ACC112 (cell line): Measurements from ENCODE around the gene TSPEAR.
"Not testable (repeated sequence)": the region's sequence is repeated elsewhere in the genome, so short reads cannot be mapped to it uniquely, and the experiment has no call there.

ENCODE experiments used
- H2AFZ ChIP-seq: fragments of 200-600 bp; sonication (generic); one replicate; pipeline ENCODE4 v1.6.0; 2017; ENCODE audit warnings: antibody characterized with exemption, low read length; ENCODE audit not compliant: unreplicated experiment
- H3K27ac ChIP-seq: fragments of 200-600 bp; sonication (generic); 2 replicates; pipeline ENCODE4 v1.5.1; 2014; ENCODE audit warnings: low read depth, mild to moderate bottlenecking, antibody characterized with exemption, low read length, moderate library complexity
- H3K27me3 ChIP-seq: fragments of 200-600 bp; sonication (generic); 2 replicates; pipeline ENCODE4 v1.6.1; 2014; ENCODE audit warnings: mild to moderate bottlenecking, antibody characterized with exemption, low read length, moderate library complexity, mixed read lengths; ENCODE audit not compliant: insufficient read depth
- H3K36me3 ChIP-seq: fragments of 200-600 bp; sonication (generic); 2 replicates; pipeline ENCODE4 v1.6.1; 2016; ENCODE audit warnings: mild to moderate bottlenecking, antibody characterized with exemption, low read length, moderate library complexity, mixed read lengths; ENCODE audit not compliant: insufficient read depth
- H3K4me1 ChIP-seq: fragments of 200-600 bp; sonication (generic); one replicate; pipeline ENCODE4 v1.6.1; 2016; ENCODE audit warnings: low read length, mixed read lengths; ENCODE audit not compliant: insufficient read depth, unreplicated experiment, control insufficient read depth
- H3K4me3 ChIP-seq: fragments of 200-600 bp; sonication (generic); 2 replicates; pipeline ENCODE4 v1.5.1; 2014; ENCODE audit warnings: mild to moderate bottlenecking, low read depth, low read length
- H3K79me2 ChIP-seq: fragments of 200-600 bp; sonication (generic); one replicate; pipeline ENCODE4 v1.6.0; 2016; ENCODE audit warnings: low read length; ENCODE audit not compliant: control insufficient read depth, unreplicated experiment, insufficient read depth

The TSPEAR gene

DNA sequence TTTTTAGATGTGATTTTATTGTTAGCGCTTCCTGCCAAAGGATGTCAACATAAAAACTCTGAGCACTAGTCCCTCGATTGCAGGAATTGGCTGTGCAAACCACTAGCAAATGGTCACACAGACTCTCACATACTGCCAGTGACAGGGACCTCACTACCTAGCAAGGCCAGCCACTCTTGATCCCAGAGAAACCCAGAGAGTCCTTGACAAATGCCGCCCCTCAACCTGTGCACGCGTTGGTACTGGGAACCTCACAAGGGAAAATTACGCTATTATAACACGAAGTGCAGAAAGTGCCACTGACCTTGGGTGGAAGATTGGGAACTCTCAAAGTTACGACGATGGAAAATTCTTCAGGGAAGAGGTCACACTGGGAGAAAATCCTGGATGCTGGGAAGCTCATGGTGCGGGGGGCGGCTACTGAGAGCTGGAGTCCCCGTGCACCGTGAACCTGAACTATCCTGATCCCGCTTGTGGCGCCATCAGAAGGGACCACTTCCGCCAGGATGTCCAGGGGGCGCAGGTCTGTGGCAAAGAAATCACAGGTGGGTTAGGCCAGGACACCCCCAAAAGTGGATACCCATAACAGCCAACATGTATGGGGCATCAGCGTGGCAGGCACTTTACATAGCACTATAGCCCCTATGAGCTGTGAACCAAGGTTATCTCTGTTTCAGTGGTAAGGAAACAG lies 143.7 kb downstream of the TSPEAR start:
- H3K4me3 ChIP-seq, result no peak overlapping the region
- H3K27ac ChIP-seq, result no peak overlapping the region
- H3K27me3 ChIP-seq, result peaks cover 10% of the 10 kb centered on the region; the same call in 1 of the 2 replicates
- H3K4me1 ChIP-seq, result no peaks in the 10 kb centered on the region
- H3K79me2 ChIP-seq, result no peaks in the 10 kb centered on the region
- H2AFZ ChIP-seq, result no peak overlapping the region
- no peaks in the 10 kb centered on the region for H3K36me3 ChIP-seq

DNA sequence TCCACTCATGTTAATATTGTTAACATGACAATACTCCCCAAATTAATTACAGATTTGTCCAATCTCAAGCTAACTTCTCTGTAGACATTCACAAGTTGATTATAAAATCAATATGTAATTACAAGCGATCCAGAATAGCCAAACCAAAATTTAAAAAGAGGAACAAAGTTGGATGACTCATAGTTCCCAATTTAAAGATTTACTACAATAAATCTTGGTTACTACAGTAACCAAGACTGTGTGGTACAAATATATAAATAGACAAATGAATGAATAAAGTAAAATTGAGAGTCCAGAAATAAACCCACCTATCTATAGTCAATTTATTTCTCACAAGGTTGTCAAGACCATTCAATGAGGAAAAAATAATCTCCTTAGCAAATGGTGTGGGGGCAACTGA lies 145.0 kb downstream of the TSPEAR start:
- no peaks in the 10 kb centered on the region for H3K4me1 ChIP-seq
- H3K27ac ChIP-seq, result no peak overlapping the region
- no peaks in the 10 kb centered on the region for H3K36me3 ChIP-seq
- no peak overlapping the region for H3K4me3 ChIP-seq
- peaks cover 10% of the 10 kb centered on the region; the same call in 1 of the 2 replicates for H3K27me3 ChIP-seq
- H3K79me2 ChIP-seq, result no peaks in the 10 kb centered on the region
- no peak overlapping the region for H2AFZ ChIP-seq

DNA sequence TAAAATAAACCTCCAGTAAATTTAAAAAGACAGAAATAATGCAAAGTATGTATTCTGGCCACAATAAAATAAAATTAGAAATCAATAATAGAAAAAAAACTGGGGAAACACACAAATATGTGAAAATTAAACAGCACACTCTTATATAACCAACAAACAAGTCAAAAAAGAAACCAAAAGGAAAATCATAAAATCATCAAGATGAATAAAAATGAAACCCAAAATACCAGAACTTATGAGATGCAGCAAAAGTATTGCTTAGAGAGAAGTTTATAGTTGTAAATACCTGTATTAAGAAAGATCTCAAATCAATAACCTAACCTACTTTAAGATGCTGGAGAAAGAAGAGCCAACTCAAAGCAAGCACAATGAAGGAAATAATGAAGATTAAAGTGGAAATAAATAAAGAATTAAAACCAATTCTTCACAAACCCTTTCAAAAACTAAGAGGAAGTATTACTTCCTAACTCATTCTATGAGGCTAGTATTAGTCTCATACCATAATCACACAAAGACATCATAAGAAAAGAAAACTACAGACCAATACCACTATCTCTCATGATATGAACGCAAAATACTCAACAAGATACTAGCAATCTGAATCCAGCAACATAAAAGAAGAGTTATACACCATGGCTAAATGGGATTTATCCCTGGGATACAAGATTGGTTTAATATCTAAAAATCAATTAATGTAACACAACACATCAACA lies 146.3 kb downstream of the TSPEAR start:
- H3K4me1 ChIP-seq, result no peaks in the 10 kb centered on the region
- H3K27me3 ChIP-seq, result 0 out of 2 replicates have a peak, but pooled peaks cover 10% of the 10 kb centered on the region
- H3K27ac ChIP-seq, result no peak overlapping the region
- H3K36me3 ChIP-seq, result no peaks in the 10 kb centered on the region
- no peak overlapping the region for H2AFZ ChIP-seq
- no peak overlapping the region for H3K4me3 ChIP-seq
- no peaks in the 10 kb centered on the region for H3K79me2 ChIP-seq

DNA sequence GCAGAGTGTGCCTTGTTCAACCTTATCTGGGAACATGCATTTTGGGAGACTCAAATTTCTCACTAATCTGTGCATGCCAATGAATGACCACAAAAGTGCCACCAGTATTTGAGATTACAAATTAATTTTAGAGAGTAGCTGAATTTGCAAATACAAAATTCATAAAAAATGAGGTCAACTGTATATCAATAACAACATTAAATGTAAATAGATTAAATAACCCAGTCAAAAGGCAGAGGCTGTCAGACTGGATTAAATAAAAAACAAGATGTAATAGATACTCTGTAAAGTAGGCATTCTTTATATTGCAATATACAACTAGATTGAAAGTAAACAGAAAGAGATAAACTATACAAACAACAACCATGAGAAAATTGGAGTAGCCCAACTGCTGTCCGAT lies 147.3 kb downstream of the TSPEAR start:
- no peak overlapping the region for H2AFZ ChIP-seq
- no peaks in the 10 kb centered on the region for H3K4me1 ChIP-seq
- peaks cover 16% of the 10 kb centered on the region; the same call in 1 of the 2 replicates for H3K27me3 ChIP-seq
- no peak overlapping the region for H3K4me3 ChIP-seq
- no peak overlapping the region for H3K27ac ChIP-seq
- no peaks in the 10 kb centered on the region for H3K36me3 ChIP-seq
- H3K79me2 ChIP-seq, result no peaks in the 10 kb centered on the region

DNA sequence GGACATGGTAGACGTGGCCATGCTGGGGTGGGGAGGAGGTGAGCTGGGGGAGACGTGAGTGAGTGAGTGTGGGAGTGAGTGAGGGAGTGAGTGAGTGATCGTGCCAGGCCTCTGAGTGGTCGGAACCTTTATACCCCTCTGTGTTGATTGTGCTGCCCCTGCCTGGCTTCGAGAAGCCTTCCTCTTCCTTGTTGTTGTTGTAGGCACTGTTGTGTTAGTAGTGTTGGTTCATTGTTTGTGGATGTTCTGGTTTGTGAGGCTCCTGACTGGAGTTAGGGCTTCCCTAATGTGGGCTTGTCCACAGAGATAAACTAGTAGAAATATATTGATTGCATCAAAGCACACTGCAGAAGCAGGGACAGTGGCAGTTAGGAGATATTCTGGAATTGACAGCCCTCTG lies 152.7 kb downstream of the TSPEAR start, which contains the start of gene KRTAP10-3:
KRTAP10-3 (minus strand) TSS at position 101 of the 400 bp plus-strand sequence; CDS start at position 21, 80 bp downstream.
- Histone ChIP-seq H3K4me3 (no peak within 1 kb of the TSS), H2AFZ (no peak within 1 kb of the TSS), H3K27ac (no peak within 1 kb of the TSS), H3K36me3 (no peaks in the 10 kb centered on the region), H3K4me1 (no peaks in the 10 kb centered on the region), H3K79me2 (no peaks in the 10 kb centered on the region), H3K27me3 (peaks cover 57% of the 10 kb centered on the region)

DNA sequence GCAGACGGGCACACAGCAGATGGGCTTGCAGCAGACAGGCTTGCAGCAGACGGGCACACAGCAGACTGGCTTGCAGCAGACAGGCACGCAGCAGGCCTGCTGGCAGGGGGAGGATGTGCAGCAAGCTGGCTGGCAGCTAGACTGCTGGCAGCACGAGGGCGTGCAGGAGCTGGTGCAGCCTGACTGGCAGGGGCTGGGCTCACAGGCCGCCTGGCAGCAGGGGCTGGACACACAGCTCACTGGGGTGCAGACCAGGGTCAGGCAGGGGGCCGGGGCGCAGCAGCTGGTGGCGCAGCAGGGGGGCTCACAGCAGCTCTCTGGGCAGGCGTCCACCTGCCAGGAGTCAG lies 153.1 kb downstream of the TSPEAR start:
- peaks cover 57% of the 10 kb centered on the region for H3K27me3 ChIP-seq

DNA sequence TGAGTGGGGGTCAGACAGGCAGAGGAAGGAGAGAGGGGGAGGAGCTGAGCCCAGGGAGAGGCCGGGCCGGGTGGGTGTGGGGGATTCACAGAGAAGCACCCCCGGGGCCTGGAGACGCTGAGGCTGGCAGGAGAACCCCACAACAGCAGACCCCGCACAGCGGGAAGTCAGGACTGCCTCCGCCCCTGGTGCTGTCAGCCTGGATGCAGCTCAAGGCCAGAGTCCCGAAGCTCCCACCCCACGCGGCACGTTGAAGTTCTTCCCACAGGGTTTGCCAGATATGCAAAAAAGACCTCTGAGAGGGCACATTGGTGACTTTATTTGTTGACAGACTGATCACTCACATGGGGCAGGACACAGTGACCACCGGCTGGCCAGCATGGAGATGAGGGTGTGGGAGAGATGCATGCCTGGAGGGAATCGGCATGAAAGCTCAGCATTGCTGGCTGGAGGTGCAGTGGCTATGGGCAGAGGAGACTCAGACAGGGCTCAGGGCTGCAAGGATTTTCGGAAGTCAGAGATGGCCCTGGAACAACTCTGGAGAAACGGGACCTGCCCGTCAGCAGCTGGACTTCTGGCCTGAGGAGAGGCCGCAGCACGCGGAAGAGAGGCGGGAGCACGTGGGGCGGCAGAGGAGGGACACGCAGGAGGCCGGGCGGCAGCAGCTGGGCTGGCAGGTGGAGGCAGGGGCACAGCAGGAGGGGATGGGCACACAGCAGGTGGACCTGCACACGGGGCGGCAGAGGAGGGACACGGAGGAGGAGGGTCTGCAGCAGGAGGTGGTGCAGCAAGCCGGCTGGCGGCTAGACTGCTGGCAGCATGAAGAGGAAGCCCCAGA lies 153.7 kb downstream of the TSPEAR start:
- no peaks in the 10 kb centered on the region for H3K36me3 ChIP-seq
- no peaks in the 10 kb centered on the region for H3K4me1 ChIP-seq
- H2AFZ ChIP-seq, result no peak overlapping the region
- no peak overlapping the region for H3K4me3 ChIP-seq
- peaks cover 63% of the 10 kb centered on the region for H3K27me3 ChIP-seq
- no peaks in the 10 kb centered on the region for H3K79me2 ChIP-seq
- H3K27ac ChIP-seq, result no peak overlapping the region

More for the DNA sequence above, 153.1 kb downstream of the TSPEAR start:
- H3K79me2 ChIP-seq, H2AFZ ChIP-seq, H3K36me3 ChIP-seq, H3K4me3 ChIP-seq, H3K4me1 ChIP-seq, H3K27ac ChIP-seq: not testable (repeated sequence)

DNA sequence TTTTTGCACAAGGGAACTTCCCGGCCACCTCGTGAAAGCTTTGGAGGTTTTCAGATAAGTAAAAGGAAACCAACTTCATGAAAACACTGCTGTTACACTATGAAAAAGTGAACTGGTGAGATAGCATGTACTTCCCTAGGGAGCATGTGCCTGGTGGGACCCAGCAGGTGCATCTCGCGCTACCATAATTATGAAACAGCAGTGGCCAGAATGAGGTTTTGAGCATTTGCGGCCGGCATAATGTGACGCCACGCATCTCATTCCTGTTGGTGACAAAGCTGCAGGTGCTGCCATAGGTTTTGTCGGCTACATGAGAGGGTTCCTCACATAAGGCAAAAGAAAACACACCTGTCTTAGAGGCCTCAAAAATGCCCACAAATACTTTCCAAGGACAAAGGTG lies 154.5 kb downstream of the TSPEAR start:
- H3K27me3 ChIP-seq, result peaks cover 71% of the 10 kb centered on the region
- no peak overlapping the region for H3K4me3 ChIP-seq
- no peaks in the 10 kb centered on the region for H3K36me3 ChIP-seq
- H3K27ac ChIP-seq, result no peak overlapping the region
- H2AFZ ChIP-seq, result no peak overlapping the region
- no peaks in the 10 kb centered on the region for H3K79me2 ChIP-seq
- H3K4me1 ChIP-seq, result no peaks in the 10 kb centered on the region

DNA sequence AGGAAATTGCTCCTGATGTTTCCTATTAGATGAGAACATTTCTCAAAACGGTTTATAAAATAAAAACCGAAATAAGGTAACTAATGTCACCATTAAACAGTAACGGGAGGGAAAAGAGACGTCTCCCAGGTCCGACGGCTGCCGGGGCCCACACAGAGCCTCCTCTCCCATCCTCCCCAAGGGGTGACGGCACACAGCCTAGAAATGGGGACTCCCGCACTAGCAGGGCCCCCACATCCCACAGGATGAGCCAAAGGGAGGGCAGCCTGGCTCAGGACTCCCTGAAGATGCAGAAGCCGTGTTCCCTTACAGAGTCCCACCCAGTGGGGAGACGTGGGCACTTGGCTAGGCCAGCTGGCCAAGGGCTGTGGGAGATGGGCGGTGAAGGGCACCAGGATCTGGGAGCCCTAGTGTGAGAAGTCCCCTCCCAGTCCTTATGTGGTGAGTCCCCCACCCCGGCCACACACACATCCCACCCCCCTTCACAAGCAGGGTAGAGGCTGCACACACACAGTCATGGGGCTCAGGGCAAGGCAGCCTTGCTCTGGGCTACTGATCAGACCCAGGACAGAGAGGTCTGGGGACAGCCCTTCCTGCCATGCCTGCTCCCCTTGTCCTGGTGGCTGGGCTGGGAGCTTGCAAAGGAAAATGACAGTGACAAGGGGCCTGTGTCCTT lies 156.0 kb downstream of the TSPEAR start:
- H3K27ac ChIP-seq, result no peak overlapping the region
- H2AFZ ChIP-seq, result no peak overlapping the region
- peaks cover 71% of the 10 kb centered on the region for H3K27me3 ChIP-seq
- H3K4me1 ChIP-seq, result no peaks in the 10 kb centered on the region
- no peaks in the 10 kb centered on the region for H3K36me3 ChIP-seq
- H3K4me3 ChIP-seq, result no peak overlapping the region
- H3K79me2 ChIP-seq, result no peaks in the 10 kb centered on the region

DNA sequence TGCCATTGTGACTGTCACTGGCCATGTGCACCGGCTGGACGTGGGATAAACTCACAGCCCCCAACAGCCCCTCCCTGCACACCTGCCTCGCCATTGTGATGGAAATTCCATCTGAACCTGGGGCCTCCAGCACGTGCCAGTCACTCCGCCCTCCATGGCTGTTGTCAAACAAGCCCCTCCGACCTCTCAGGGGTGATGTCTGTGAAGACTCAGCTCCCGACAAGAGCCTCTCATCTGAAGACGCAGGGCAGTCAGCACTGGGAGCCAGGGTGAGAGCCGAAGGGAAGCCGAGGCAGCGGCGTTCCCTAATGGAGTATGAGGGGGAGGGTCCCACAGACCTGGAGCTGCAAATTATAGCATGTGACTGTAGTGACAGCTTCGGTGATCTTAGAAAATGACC lies 158.7 kb downstream of the TSPEAR start:
- Histone ChIP-seq H3K4me1 (no peaks in the 10 kb centered on the region), H3K27me3 (peaks cover 75% of the 10 kb centered on the region), H2AFZ (no peak overlapping the region), H3K79me2 (no peaks in the 10 kb centered on the region), H3K36me3 (no peaks in the 10 kb centered on the region), H3K4me3 (no peak overlapping the region), H3K27ac (no peak overlapping the region)
